Liver (tissue), 9 donors: ENCODE data around the gene CPZ. TPM values are rescaled to one million over a fixed set of nuclear protein-coding genes. Genes with fewer than 3 reads are reported as not detected.

ENCODE experiments used
- DNase-seq: peaks from one replicate; pipeline ENCODE4 v3.0.0-alpha.2; 2017; ENCODE audit warnings: low spot score
- H3K27ac ChIP-seq, 2 donors: one replicate each; pipeline ENCODE4 v1.7.0; 2013; ENCODE audit warnings: inconsistent platforms in 2 of 2, low read length in 2 of 2, control low read depth in 1 of 2, low read depth in 1 of 2, mild to moderate bottlenecking in 1 of 2
- H3K27me3 ChIP-seq, 4 donors: one replicate each; pipeline versions ENCODE4 v1.6.1 to v1.7.0; 2013; ENCODE audit warnings: low read length in 3 of 4, inconsistent platforms in 1 of 4, mild to moderate bottlenecking in 1 of 4, moderate library complexity in 1 of 4; ENCODE audit not compliant: control insufficient read depth in 4 of 4, insufficient read depth in 4 of 4
- H3K36me3 ChIP-seq, 4 donors: one replicate each; pipeline versions ENCODE4 v1.6.1 to v1.7.0; 2013; ENCODE audit warnings: low read length in 3 of 4, mild to moderate bottlenecking in 3 of 4, low read depth in 1 of 4, moderate library complexity in 1 of 4; ENCODE audit not compliant: control insufficient read depth in 4 of 4, insufficient read depth in 3 of 4
- H3K4me1 ChIP-seq, 4 donors: one replicate each; pipeline versions ENCODE4 v1.6.1 to v1.7.0; 2013; ENCODE audit warnings: low read length in 3 of 4, mild to moderate bottlenecking in 3 of 4, moderate library complexity in 1 of 4; ENCODE audit not compliant: control insufficient read depth in 4 of 4, insufficient read depth in 4 of 4
- H3K4me3 ChIP-seq, 3 donors: one replicate each; pipeline versions ENCODE4 v1.6.1 to v1.7.0; 2013; ENCODE audit warnings: low read length in 3 of 3, control low read depth in 1 of 3, low read depth in 1 of 3, mild to moderate bottlenecking in 1 of 3
- H3K9ac ChIP-seq, 2 donors: one replicate each; pipeline ENCODE4 v1.7.0; 2013; ENCODE audit warnings: low read length in 2 of 2, mild to moderate bottlenecking in 2 of 2, moderate library complexity in 2 of 2, control low read depth in 1 of 2, low read depth in 1 of 2
- H3K9me3 ChIP-seq, 4 donors: one replicate each; pipeline versions ENCODE4 v1.6.1 to v1.7.0; 2013; ENCODE audit warnings: low read length in 3 of 4; ENCODE audit not compliant: control insufficient read depth in 4 of 4
- CTCF ChIP-seq: fragments of 150-350 bp; IDR thresholded peaks from 2 replicates; pipeline ENCODE4 v1.5.1; 2017; ENCODE audit warnings: improper control_type of control experiment, low read depth, low read length; ENCODE audit not compliant: missing input control
- EGR1 ChIP-seq, 2 donors: IDR thresholded peaks; 2 replicates each; pipeline ENCODE4 v1.6.1; 2016 to 2018; ENCODE audit warnings: antibody characterized with exemption in 2 of 2, low read depth in 2 of 2
- FOXA2 ChIP-seq: IDR thresholded peaks from 2 replicates; pipeline ENCODE4 v1.6.1; 2016; ENCODE audit warnings: antibody characterized with exemption
- HNF4G ChIP-seq: IDR thresholded peaks from 2 replicates; pipeline ENCODE4 v1.6.1; 2016; ENCODE audit warnings: antibody characterized with exemption
- JUND ChIP-seq, 2 donors: IDR thresholded peaks; 2 replicates each; pipeline ENCODE4 v1.6.1; 2016; ENCODE audit warnings: antibody characterized with exemption in 2 of 2
- MAX ChIP-seq: IDR thresholded peaks from 2 replicates; pipeline ENCODE4 v1.6.1; 2016; ENCODE audit warnings: antibody characterized with exemption
- NR2F2 ChIP-seq: IDR thresholded peaks from 2 replicates; pipeline ENCODE4 v1.6.1; 2016; ENCODE audit warnings: antibody characterized with exemption
- RAD21 ChIP-seq, 2 donors: IDR thresholded peaks; 2 replicates each; pipeline ENCODE4 v1.6.1; 2016; ENCODE audit warnings: antibody characterized with exemption in 2 of 2, mild to moderate bottlenecking in 2 of 2
- REST ChIP-seq: IDR thresholded peaks from 2 replicates; pipeline ENCODE4 v1.6.1; 2016; ENCODE audit warnings: antibody characterized with exemption, mild to moderate bottlenecking
- RXRA ChIP-seq, 2 donors: IDR thresholded peaks; 2 replicates each; pipeline ENCODE4 v1.6.1; 2017 to 2018; ENCODE audit warnings: antibody characterized with exemption in 2 of 2, mild to moderate bottlenecking in 1 of 2
- SP1 ChIP-seq: IDR thresholded peaks from 2 replicates; pipeline ENCODE4 v1.6.1; 2018; ENCODE audit warnings: antibody characterized with exemption, mild to moderate bottlenecking
- TAF1 ChIP-seq: conservative IDR thresholded peaks from 2 replicates; pipeline ENCODE4 v1.6.1; 2016; ENCODE audit warnings: antibody characterized with exemption, mild to moderate bottlenecking
- ZBTB33 ChIP-seq: IDR thresholded peaks from 2 replicates; pipeline ENCODE4 v1.6.1; 2016; ENCODE audit warnings: antibody characterized with exemption
- WGBS: extraction: QIAGEN DNeasy Blood & Tissue Kit; methylation state at CpG from one replicate; pipeline ENCODE4 v1.1.7; 2013; 5-methylcytosine and 5-hydroxymethylcytosine counted together
- polyA plus RNA-seq, 2 donors: library from polyadenylated mRNA; stranded (reverse) in 1 of 2; unstranded in 1 of 2; fragments of 200-250 nt in 1 of 2; fragments of >200 nt in 1 of 2; fragmentation: Nextera tagmentation in 1 of 2; extraction: Ambion mirVana in 1 of 2; gene quantifications; one replicate each; pipeline versions ENCODE4 v1.2.1 to v1.2.3, GENCODE V29; 2013 to 2015
- total RNA-seq, 2 donors: library from RNA; depleted of rRNA; stranded (reverse); fragments of >200 nt; gene quantifications; one replicate each; pipeline ENCODE4 v1.2.3, GENCODE V29; 2014
- donor health status: healthy.
- donor health status: healthy.
- donor health status: healthy.
- donor health status: healthy.
- donor health status: healthy.

CPZ gene
- total and polyA plus RNA-seq, 4 donors, result 0.51 to 1.8 (median 1.4) TPM

GRCh38 chr4:8662776-8663175, 70.2 kb downstream of the CPZ start (continued):
- TF ChIP-seq REST (no peak), FOXA2 (no peak), MAX (no peak), NR2F2 (no peak), RXRA (IDR thresholded peaks at IDR 0.05) (no peak), SP1 (no peak)

- no peak overlapping the region for H3K27ac ChIP-seq
- no peak overlapping the region for H3K4me3 ChIP-seq
- H3K36me3 ChIP-seq, result no peaks in the 10 kb centered on the region
- H3K9me3 ChIP-seq, result no peaks in the 10 kb centered on the region
- TF ChIP-seq TAF1 (no peak), JUND (IDR thresholded peaks at IDR 0.05) (no peak), RXRA (IDR thresholded peaks at IDR 0.05) (no peak), SP1 (no peak), RAD21 (IDR thresholded peaks at IDR 0.05) (no peak), EGR1 (IDR thresholded peaks at IDR 0.05; ENCODE audit: low read depth in 2 of 2) (no peak)
- no peak for DNase-seq
- H3K9ac ChIP-seq, result no peak overlapping the region
- no peaks in the 10 kb centered on the region for H3K27me3 ChIP-seq
- 54% methylated on average over 18 of the region's 18 CpGs for whole genome bisulfite sequencing
- H3K4me1 ChIP-seq, result no peaks in the 10 kb centered on the region
These were observed 71.7 kb downstream of the CPZ start for GRCh38 chr4:8664031-8664805.

- Histone ChIP-seq H3K4me1 (no peaks in the 10 kb centered on the region), H3K9ac (no peak overlapping the region), H3K27ac (no peak overlapping the region), H3K4me3 (no peak overlapping the region), H3K36me3 (no peaks in the 10 kb centered on the region), H3K27me3 (no peaks in the 10 kb centered on the region), H3K9me3 (no peaks in the 10 kb centered on the region)
- TF ChIP-seq REST, result no peak
- TF ChIP-seq RAD21 (IDR thresholded peaks at IDR 0.05), result no peak
- TF ChIP-seq CTCF, result no peak
- no peak for TF ChIP-seq HNF4G
- TF ChIP-seq ZBTB33, result no peak
- TF ChIP-seq MAX, result no peak
- TF ChIP-seq JUND (IDR thresholded peaks at IDR 0.05), result no peak
- WGBS, result 50% methylated on average over 8 of the region's 8 CpGs
- DNase-seq, result no peak
These were observed 72.4 kb downstream of the CPZ start for GRCh38 chr4:8664976-8665375.
